GM21360 (cell line): ENCODE measurements around the gene MACF1.
A peak's percentile ranks its signal among the peaks of the same experiment; 100 is the strongest.

Experiments
- ATAC-seq: cut with Tn5 transposase; IDR thresholded peaks from one replicate; pipeline ENCODE4 v1.9.1; 2021; ENCODE audit warnings: mild to moderate bottlenecking, moderate library complexity; ENCODE audit not compliant: unreplicated experiment

Gene MACF1

GRCh38 chr1:39255222-39255621 is 50.7 kb downstream of the MACF1 start:
- no peak for ATAC-seq

- ATAC-seq = no peak
Observed at GRCh38 chr1:39258146-39258924, 53.8 kb downstream of the MACF1 start.

- ATAC-seq = no peak
Observed at GRCh38 chr1:39258925-39259244, 54.4 kb downstream of the MACF1 start.

GRCh38 chr1:39261712-39262221 is 57.3 kb downstream of the MACF1 start:
- ATAC-seq = no peak

GRCh38 chr1:39262802-39263201 is 58.3 kb downstream of the MACF1 start:
- no peak for ATAC-seq

GRCh38 chr1:39266269-39266668 is 61.8 kb downstream of the MACF1 start:
- ATAC-seq = no peak

GRCh38 chr1:39266792-39267191 is 62.3 kb downstream of the MACF1 start:
- no peak for ATAC-seq

- no peak for ATAC-seq
Observed at GRCh38 chr1:39268112-39268581, 63.7 kb downstream of the MACF1 start.

- no peak for ATAC-seq
Observed at GRCh38 chr1:39268906-39269305, 64.4 kb downstream of the MACF1 start.

GRCh38 chr1:39269349-39269748 is 64.9 kb downstream of the MACF1 start:
- peak; percentile 4 for ATAC-seq

- ATAC-seq = peak; percentile 61
Observed at GRCh38 chr1:39269791-39270342, 65.4 kb downstream of the MACF1 start.

- ATAC-seq = no peak
Observed at GRCh38 chr1:39270368-39270767, 65.9 kb downstream of the MACF1 start.

GRCh38 chr1:39272027-39272797 is 67.7 kb downstream of the MACF1 start:
- no peak for ATAC-seq

GRCh38 chr1:39272798-39273469 is 68.4 kb downstream of the MACF1 start:
- no peak for ATAC-seq

- no peak for ATAC-seq
Observed at GRCh38 chr1:39275836-39276507, 71.5 kb downstream of the MACF1 start.

- no peak for ATAC-seq
Observed at GRCh38 chr1:39277879-39278278, 73.4 kb downstream of the MACF1 start.

- no peak for ATAC-seq
Observed at GRCh38 chr1:39282537-39283216, 78.2 kb downstream of the MACF1 start.

- no peak for ATAC-seq
Observed at GRCh38 chr1:39283858-39284257, 79.4 kb downstream of the MACF1 start.

GRCh38 chr1:39287541-39287940 is 83.0 kb downstream of the MACF1 start:
- no peak for ATAC-seq
